LNCaP clone FGC (cell line): Measurements from ENCODE around the gene SLC17A9.

Experiments
- DNase-seq: peaks from one replicate; pipeline ENCODE4 v3.0.0-alpha.2; 2011; ENCODE audit warnings: low read depth
- H3K4me3 ChIP-seq: 2 replicates; pipeline ENCODE4 v1.5.1; 2011; ENCODE audit warnings: mild to moderate bottlenecking, low read depth, low read length, control low read depth
- TF ChIP-seq, protein P1 (sequence below): IDR thresholded peaks from 2 replicates; pipeline ENCODE4 v1.5.1; 2012; ENCODE audit warnings: mild to moderate bottlenecking; ENCODE audit not compliant: control insufficient read depth, insufficient read depth; ENCODE audit errors: extremely low read depth

The SLC17A9 gene

DNA sequence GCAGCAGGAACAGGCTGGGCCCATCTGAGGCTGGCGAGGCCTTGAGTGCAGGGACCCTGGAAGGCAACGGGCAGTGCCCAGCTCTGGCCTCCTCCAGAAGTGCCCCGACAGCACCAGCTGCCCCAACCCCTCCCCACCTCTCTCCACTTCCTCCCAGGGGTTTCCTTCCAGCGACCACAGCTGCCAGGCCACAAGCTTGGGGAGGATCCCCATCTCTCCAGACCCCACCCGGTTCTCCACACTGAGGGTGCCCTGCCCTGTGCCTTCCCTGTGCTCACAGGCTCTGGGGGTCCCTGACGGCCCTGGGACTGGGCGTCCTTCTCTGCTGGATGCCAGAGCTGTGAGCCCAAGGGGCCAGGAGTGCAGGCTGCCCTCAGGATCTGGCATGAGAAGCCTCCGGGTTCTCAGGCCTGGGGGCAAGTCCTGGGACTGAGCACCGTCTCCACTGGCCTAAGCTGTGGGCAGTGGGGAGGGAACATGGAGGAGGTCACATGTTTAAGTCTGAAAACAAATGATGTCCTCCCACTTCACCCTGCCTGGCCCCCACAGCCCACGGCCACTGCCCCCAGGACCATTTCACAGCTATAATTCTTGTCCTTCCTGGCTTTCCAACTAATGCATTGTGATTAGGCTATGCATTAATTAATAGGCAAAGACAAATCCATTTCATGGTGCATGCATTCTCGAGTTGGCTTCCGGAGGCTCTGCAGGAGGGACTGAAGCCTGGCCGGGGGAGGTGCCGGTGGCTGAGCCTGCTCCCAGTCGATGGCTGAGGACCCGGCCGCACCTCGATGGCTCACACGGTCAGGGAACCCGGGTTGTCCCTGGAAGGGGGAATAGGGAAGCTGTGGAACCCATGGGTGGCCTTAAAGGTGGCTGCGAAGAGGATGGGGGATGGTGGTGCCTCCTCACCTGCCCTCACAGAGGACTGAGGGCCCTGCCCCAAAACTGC is 29.9 kb downstream of the SLC17A9 start:
- DNase-seq: no peak
- no peak overlapping the region for H3K4me3 ChIP-seq

DNA sequence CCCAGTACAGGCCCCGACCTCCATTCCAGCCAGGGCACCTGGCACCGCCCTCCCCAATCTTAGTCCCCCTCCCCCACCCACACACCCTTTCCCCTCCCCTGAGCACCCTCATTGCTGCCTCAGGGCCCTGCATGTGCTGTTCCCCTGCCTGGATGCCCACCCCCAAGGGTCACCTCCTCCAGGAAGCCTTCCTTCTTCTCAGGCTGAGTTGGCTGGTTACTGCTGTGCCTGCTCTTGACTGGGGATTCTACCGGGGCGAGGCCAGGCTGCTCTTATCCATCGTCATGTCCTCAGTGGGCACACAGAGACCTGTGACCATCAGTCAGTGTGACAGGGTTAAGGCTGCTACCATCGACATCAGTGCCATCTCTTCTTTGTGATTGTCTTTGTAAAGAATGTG is 30.7 kb downstream of the SLC17A9 start:
- TF ChIP-seq, protein P1, sequence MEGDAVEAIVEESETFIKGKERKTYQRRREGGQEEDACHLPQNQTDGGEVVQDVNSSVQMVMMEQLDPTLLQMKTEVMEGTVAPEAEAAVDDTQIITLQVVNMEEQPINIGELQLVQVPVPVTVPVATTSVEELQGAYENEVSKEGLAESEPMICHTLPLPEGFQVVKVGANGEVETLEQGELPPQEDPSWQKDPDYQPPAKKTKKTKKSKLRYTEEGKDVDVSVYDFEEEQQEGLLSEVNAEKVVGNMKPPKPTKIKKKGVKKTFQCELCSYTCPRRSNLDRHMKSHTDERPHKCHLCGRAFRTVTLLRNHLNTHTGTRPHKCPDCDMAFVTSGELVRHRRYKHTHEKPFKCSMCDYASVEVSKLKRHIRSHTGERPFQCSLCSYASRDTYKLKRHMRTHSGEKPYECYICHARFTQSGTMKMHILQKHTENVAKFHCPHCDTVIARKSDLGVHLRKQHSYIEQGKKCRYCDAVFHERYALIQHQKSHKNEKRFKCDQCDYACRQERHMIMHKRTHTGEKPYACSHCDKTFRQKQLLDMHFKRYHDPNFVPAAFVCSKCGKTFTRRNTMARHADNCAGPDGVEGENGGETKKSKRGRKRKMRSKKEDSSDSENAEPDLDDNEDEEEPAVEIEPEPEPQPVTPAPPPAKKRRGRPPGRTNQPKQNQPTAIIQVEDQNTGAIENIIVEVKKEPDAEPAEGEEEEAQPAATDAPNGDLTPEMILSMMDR: no peak
- H3K4me3 ChIP-seq: no peak overlapping the region
- DNase-seq: no peak

More for the DNA sequence above, 29.9 kb downstream of the SLC17A9 start:
- TF ChIP-seq, protein P1: no peak

DNA sequence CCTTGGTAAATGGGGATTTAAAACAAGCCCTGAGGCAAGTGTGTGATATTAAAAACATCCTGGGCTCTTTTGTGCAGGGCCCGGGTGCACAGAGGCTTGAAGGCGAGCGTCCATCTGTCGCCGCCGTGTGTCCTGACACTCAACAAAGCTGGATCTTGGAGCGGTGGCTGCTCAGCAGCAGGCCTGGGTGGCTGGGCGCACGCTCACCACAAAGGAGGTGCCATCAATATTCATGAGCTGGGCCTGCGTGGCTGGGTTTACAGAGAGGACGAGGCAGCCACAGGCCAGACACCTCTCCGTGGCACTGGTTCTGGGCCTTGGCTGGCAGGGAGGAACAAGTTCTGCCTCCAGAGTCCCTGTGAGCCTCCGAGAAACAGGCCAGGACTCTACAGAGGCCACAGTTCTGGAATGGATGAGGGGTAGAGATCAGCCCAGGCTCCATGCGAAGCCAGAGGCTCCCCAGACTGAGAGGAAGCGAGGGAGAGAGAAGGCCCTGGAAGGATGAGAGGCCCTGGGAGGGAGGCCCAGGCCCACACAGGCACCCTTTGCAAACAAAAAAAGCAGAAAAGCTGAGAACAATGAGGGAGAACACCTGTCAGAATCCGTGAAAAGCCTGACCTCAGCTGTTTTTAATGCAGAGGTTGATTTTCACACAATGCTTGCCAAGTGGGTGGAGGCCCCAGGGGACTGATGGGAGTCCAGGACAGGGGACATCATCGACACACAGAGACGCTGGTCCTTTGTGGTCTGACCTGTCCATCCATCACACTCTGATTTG is 32.3 kb downstream of the SLC17A9 start:
- DNase-seq: no peak
- TF ChIP-seq, protein P1: no peak
- H3K4me3 ChIP-seq: no peak overlapping the region

DNA sequence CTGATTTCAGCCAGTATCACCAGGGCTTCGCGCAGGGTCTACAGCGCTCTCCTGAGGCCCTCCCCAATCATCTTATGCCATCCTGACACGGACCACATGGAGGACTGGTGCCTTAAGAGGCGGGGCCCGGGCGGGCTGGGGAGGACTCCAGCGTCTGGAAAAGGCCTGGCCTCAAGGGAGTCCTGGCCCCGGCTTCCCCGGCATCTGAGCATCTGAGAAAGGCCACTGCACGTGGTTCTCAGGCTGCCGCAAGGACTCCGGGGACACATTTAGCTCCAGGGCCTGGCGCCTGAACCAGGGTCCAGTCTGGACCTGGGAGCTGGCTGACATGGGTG is 32.9 kb downstream of the SLC17A9 start:
- TF ChIP-seq, protein P1: no peak
- no peak for DNase-seq
- H3K4me3 ChIP-seq: no peak overlapping the region

DNA sequence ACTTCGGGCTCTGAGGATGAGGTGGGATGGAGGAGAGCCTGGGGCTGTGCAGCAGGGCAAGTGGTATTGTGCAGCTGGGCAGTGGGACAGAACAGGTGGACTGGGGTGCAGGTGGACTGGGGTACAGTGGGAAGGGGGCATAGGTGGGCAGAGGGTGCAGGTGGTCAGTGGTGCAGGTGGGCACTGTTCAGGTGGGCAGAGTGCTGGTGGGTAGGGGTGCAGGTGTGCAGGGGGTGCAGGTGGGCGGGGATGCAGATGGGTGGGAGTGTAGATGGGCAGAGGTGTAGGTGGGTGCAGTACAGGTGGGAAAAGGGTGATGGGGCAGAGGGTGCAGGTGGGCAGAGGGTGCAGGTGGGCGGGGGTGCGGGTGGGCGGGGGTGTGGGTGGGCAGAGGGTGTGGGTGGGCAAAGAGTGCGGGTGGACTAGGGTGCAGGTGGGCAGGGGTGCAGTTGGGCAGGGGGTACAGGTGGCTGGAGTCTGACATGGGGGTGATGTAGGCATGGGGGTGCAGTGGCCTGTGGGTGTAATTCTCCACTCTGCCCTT is 33.8 kb downstream of the SLC17A9 start:
- TF ChIP-seq, protein P1: no peak
- no peak overlapping the region for H3K4me3 ChIP-seq
- DNase-seq: no peak

DNA sequence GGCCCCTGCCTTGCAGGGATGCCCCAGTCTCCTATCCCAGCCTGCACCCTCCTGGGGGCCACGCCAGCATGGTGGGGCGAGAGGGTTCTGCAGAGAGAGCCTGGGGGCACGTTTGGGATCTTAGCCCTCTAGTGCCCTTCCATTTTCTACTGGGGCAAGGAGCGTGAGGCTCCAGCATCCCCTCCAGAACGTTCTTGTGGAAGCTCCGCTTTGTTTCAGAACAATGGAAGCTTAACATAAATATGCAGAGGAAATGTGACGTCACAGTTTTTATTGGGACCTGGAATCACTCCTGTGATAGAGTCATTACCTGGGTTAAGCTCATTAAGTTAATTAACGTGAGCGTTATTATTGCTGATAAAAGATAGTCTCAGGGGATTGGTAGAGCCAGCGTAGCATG is 34.6 kb downstream of the SLC17A9 start:
- TF ChIP-seq, protein P1: no peak
- no peak for DNase-seq
- H3K4me3 ChIP-seq: no peak overlapping the region
